Lung (tissue), 12 donors: ENCODE results near the gene ZBTB8A. TPM values are rescaled to one million over a fixed set of nuclear protein-coding genes. Genes with fewer than 3 reads are reported as not detected.
"Not testable (repeated sequence)": the region's sequence is repeated elsewhere in the genome, so short reads cannot be mapped to it uniquely, and the experiment has no call there.

Source experiments
- ATAC-seq: fragments of 200-7000 bp; cut with Tn5 transposase; one replicate; pipeline ENCODE4 v1.9.1; 2020; ENCODE audit warnings: moderate number of reproducible peaks; ENCODE audit not compliant: insufficient read depth, low FRiP score
- DNase-seq, 3 donors: peaks; one replicate each; pipeline ENCODE4 v3.0.0-alpha.2; 2013 to 2017
- H3K27ac ChIP-seq, 2 donors: one replicate each; pipeline ENCODE4 v1.5.1; 2013; ENCODE audit warnings: mild to moderate bottlenecking in 2 of 2, moderate library complexity in 2 of 2, control low read depth in 1 of 2, inconsistent platforms in 1 of 2, low read depth in 1 of 2, low read length in 1 of 2
- H3K27me3 ChIP-seq, 3 donors: one replicate each; pipeline ENCODE4 v1.5.1; 2013; ENCODE audit warnings: low read length in 2 of 3; ENCODE audit not compliant: control insufficient read depth in 3 of 3, insufficient read depth in 3 of 3
- H3K36me3 ChIP-seq, 4 donors: one replicate each; pipeline ENCODE4 v1.5.1; 2013; ENCODE audit warnings: low read length in 4 of 4, mild to moderate bottlenecking in 1 of 4, moderate library complexity in 1 of 4; ENCODE audit not compliant: control insufficient read depth in 4 of 4, insufficient read depth in 4 of 4
- H3K4me1 ChIP-seq, 5 donors: one replicate each; pipeline ENCODE4 v1.5.1; 2013; ENCODE audit warnings: low read length in 5 of 5, mild to moderate bottlenecking in 2 of 5, moderate library complexity in 1 of 5; ENCODE audit not compliant: control insufficient read depth in 5 of 5, insufficient read depth in 5 of 5
- H3K4me3 ChIP-seq: one replicate; pipeline ENCODE4 v1.5.1; 2013; ENCODE audit warnings: mild to moderate bottlenecking, control low read depth, moderate library complexity
- H3K9ac ChIP-seq, 2 donors: one replicate each; pipeline ENCODE4 v1.5.1; 2013; ENCODE audit warnings: low read length in 2 of 2, control low read depth in 1 of 2; ENCODE audit not compliant: insufficient read depth in 1 of 2
- H3K9me3 ChIP-seq, 4 donors: one replicate each; pipeline ENCODE4 v1.5.1; 2013; ENCODE audit warnings: low read length in 3 of 4, mild to moderate bottlenecking in 1 of 4, moderate library complexity in 1 of 4; ENCODE audit not compliant: control insufficient read depth in 4 of 4, insufficient read depth in 3 of 4
- WGBS, 2 donors: extraction: QIAGEN DNeasy Blood & Tissue Kit; methylation state at CpG; one replicate each; pipeline ENCODE4 v1.1.7; 2013; 5-methylcytosine and 5-hydroxymethylcytosine counted together
- polyA plus RNA-seq, 2 donors: library from polyadenylated mRNA; stranded (reverse); fragments of 200-250 nt; gene quantifications; one replicate each; pipeline ENCODE4 v1.2.1, GENCODE V29; 2013
- total RNA-seq, 2 donors: library from RNA; depleted of rRNA in 1 of 2; stranded (reverse); fragments of >200 nt in 1 of 2; gene quantifications; one replicate each; pipeline ENCODE4 v1.2.1, GENCODE V29; 2014 to 2021
- TF ChIP-seq, protein P1 (sequence below): IDR thresholded peaks from 2 replicates; pipeline ENCODE4 v1.5.1; 2012; ENCODE audit warnings: mild to moderate bottlenecking; ENCODE audit errors: control extremely low read depth, extremely low read depth
- donor health status: control.
- donor health status: control.
- donor health status: Bipolar disorder and iron deficiency.
- donor health status: healthy.
- donor health status: DM: yes; HTN: yes; CAD: no.

The ZBTB8A gene
- total and polyA plus RNA-seq, 4 donors = 2.7 to 13.9 (median 5.6) TPM

DNA sequence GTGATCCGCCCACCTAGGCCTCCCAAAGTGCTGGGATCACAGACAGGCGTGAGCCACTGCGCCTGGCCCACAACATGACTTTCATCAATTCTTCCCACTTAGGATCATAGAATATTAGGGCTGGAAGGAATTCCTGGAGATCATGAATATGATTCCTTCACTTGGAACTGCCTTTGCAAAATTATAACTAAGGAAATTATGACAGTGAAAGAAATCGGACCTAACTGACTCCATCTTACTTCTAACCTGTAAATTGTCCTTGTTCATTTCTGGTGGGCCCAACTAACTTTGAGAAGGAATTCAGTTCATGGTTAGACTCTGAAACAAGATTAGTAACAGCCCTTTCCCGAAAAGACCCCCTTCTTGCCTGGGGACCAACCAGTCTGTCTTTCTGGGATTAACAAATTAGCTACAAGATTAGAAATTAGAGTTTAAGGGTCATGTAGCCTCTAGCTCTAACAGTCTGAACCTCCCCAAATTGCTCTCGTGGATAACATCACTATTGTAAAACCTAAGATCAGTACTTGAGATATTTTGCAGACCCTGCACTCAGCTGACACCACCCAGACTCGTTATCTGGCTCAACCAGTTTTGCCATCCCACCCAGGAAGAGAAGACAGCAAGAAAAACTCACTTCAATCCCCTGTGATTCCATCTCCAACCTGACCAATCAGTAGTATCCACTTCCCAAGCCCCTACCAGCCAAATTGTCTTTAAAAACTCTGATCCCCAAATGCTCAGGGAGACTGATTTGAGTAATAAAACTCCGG, 96.5 kb downstream of the ZBTB8A start:
- Histone ChIP-seq H3K9me3 (no peaks in the 10 kb centered on the region), H3K27me3 (no peaks in the 10 kb centered on the region), H3K4me3 (no peak overlapping the region), H3K9ac (no peak overlapping the region), H3K4me1 (no peaks in the 10 kb centered on the region), H3K36me3 (peaks cover 0 to 13% (median 6%) of the 10 kb centered on the region in 4 donors), H3K27ac (no peak overlapping the region)
- DNase-seq = no peak
- ATAC-seq = no peak
- TF ChIP-seq, protein P1, sequence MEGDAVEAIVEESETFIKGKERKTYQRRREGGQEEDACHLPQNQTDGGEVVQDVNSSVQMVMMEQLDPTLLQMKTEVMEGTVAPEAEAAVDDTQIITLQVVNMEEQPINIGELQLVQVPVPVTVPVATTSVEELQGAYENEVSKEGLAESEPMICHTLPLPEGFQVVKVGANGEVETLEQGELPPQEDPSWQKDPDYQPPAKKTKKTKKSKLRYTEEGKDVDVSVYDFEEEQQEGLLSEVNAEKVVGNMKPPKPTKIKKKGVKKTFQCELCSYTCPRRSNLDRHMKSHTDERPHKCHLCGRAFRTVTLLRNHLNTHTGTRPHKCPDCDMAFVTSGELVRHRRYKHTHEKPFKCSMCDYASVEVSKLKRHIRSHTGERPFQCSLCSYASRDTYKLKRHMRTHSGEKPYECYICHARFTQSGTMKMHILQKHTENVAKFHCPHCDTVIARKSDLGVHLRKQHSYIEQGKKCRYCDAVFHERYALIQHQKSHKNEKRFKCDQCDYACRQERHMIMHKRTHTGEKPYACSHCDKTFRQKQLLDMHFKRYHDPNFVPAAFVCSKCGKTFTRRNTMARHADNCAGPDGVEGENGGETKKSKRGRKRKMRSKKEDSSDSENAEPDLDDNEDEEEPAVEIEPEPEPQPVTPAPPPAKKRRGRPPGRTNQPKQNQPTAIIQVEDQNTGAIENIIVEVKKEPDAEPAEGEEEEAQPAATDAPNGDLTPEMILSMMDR = no peak
- 89 to 96% methylated on average over 8 of the region's 8 CpGs for WGBS, 2 donors

DNA sequence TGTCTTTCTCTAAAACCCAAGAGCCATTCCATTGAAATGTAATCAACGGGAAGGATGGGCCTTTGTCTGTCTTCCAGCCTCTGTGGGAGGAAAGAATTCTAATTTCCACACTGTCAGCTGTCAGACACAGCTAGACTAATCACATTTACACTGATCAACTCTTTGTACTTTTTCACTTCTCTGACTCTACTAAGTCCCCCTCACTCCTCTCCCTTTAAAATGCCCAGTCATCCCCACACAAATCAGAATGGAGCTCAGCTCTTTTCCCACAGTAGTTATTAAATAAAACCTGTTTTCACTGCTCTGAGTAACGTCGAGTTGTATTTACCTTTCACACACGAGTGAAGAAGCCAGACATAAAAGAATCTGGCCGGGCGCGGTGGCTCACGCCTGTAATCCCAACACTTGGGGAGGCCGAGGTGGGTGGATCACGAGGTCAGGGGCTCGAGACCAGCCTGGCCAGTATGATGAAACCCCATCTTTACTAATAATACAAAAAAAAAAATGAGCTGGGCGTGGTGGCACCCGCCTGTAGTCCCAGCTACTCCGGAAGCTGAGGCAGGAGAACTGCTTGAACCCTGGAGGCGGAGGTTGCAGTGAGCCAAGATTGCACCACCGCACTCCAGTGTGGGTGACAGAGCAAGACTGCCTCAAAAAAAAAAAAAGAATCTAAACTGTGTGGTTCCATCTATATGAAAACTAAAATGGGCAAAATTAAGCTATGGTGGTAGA, 97.9 kb downstream of the ZBTB8A start:
- Histone ChIP-seq H3K4me1 (no peaks in the 10 kb centered on the region), H3K9me3 (no peaks in the 10 kb centered on the region), H3K4me3 (no peak overlapping the region), H3K27me3 (no peaks in the 10 kb centered on the region), H3K9ac (no peak overlapping the region), H3K27ac (no peak overlapping the region), H3K36me3 (peaks cover 0 to 13% (median 4%) of the 10 kb centered on the region in 4 donors)
- no peak for ATAC-seq
- DNase-seq = no peak
- 64 to 73% methylated on average over 16 of the region's 16 CpGs for WGBS, 2 donors
- TF ChIP-seq, protein P1 = no peak

DNA sequence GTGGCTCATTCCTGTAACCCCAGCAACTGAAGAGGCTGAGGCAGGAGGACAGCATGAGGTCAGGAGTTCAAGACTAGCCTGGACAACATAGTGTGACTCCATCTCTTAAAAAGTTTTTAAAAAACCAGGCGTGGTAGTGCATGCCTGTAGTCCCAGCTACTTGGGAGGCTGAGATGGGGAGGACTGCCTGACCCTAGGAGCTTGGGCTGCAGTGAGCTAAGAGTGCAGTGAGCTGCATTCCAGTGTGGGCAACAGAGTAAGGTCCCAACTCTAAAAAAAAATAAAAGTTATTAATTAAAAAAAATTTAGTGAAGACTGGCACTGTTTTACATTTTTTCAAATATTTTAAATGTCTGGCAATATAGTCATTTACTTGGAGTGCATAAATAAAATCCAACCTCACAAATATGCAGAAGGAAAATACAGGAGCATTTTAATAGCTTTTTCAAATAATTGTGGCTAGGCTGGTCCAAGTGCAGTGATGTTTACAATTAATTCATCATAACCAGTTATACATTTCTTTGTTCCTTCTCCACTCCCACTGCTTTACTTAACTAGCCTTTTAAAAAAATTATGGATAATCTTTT, 100.4 kb downstream of the ZBTB8A start:
- Histone ChIP-seq H3K4me1 (no peaks in the 10 kb centered on the region), H3K27ac (no peak overlapping the region), H3K27me3 (no peaks in the 10 kb centered on the region), H3K4me3 (no peak overlapping the region), H3K9ac (no peak overlapping the region), H3K36me3 (peaks cover 0 to 2% (median under 1%) of the 10 kb centered on the region in 4 donors), H3K9me3 (no peaks in the 10 kb centered on the region)
- no peak for ATAC-seq
- TF ChIP-seq, protein P1 = no peak
- no peak for DNase-seq
- WGBS, 2 donors = 94 to 97% methylated on average over 1 of the region's 1 CpG

DNA sequence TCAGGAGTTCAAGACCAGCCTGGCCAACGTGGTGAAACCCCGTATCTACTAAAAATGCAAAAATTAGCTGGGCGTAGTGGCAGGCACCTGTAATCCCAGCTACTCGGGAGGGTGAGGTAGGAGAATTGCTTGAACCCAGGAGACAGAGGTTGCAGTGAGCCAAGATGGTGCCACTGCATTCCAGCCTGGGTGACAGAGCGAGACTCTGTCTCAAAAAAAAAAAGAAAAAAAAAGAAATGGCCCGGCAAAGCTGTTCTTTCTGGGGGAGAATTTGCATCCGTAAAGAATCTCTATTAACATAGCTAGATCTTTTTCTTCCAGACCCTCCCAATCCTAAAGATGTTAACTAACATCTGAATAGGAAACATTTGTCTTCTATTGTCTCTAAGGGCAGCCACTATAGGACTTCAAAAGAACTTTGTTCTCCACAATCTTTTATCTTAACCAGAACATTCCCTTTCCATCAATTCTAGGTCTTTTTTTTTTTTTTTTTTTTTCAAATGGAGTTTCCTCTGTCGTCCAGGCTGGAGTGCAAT, 103.1 kb downstream of the ZBTB8A start:
- not testable (repeated sequence) for H3K36me3 ChIP-seq, ATAC-seq, H3K4me3 ChIP-seq, DNase-seq, H3K27me3 ChIP-seq, H3K9me3 ChIP-seq, H3K27ac ChIP-seq, H3K4me1 ChIP-seq, H3K9ac ChIP-seq
- WGBS, 2 donors = 82 to 88% methylated on average over 8 of the region's 8 CpGs
